Activated CD8-positive, alpha-beta memory T cell treated with anti-CD3 and anti-CD28 coated beads for 48 hours (primary cell): ENCODE data around the gene CHODL.

Experiments used
- DNase-seq, 3 experiments: peaks; one replicate each; pipeline ENCODE4 v3.0.0-alpha.2; 2020; ENCODE audit warnings: low read depth in 2 of 3, low spot score in 2 of 3

CHODL gene

DNA sequence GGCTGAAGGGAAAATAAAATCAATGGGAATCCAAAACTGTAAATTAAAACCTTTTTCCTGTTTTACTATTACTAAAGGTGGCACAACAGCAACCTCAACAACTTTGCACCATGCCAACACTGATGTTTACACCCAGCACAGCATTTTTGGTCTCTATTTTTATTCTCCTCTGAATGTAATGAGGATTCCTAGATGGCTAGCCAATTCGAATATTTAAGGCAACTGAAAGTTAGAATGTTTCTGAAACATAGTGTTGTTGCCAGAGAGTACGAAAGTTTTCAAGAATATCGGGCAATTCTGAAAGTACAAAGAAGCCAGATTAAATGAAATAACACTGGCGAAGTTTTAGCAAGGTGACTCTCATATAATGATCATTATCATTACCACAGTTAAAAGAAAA lies 40.7 kb downstream of the CHODL start:
- DNase-seq: no peak

- no peak for DNase-seq
Measured at GRCh38 chr21:18289876-18290275, 45.2 kb downstream of the CHODL start.

- DNase-seq: no peak
Measured at GRCh38 chr21:18294100-18294499, 49.5 kb downstream of the CHODL start.

- DNase-seq: no peak
Measured at GRCh38 chr21:18298228-18298627, 53.6 kb downstream of the CHODL start.
